ENCODE measurements around the gene GRAMD2B.

The GRAMD2B gene

GRCh38 chr5:126471247-126471646, 48.0 kb downstream of the GRAMD2B start:
- CTCF ChIA-PET, result interaction anchor here (0.7 to 1.9 kb wide), 3 partner anchors 29 to 204 kb away, joined by 3 to 7 read pairs (median 4); no protein-coding TSS in a partner anchor
- POLR2A ChIA-PET, result no interaction called here
- Histone ChIP-seq H3K27ac (ENCODE audit: extremely low read depth, low read depth, low read length) (no peak overlapping the region), H3K4me3 (ENCODE audit: low read depth, low read length) (no peak overlapping the region), H3K4me1 (ENCODE audit: control insufficient read depth, insufficient read depth, low read length) (peaks cover 2% of the 10 kb centered on the region; the same call in 1 of the 2 replicates), H3K36me3 (ENCODE audit: control insufficient read depth in 2 of 2, insufficient read depth in 1 of 2, low read length in 2 of 2) (peaks cover 0 to 4% of the 10 kb centered on the region in 2 experiments; a peak in 1 of 3 replicates), H3K9me3 (ENCODE audit: control insufficient read depth, insufficient read depth, low read depth, low read length) (no peaks in the 10 kb centered on the region)
- no peak for TF ChIP-seq BCL11B (tag by site-specific recombination; IDR thresholded peaks at IDR 0.05; ENCODE audit: low read depth)
- TF ChIP-seq ZNF366 (tag by site-specific recombination; conservative IDR thresholded peaks at IDR 0.05), result no peak
- no peak for TF ChIP-seq ZNF16 (tag by site-specific recombination; IDR thresholded peaks at IDR 0.05; ENCODE audit: low read depth)
- peak; percentile 44; the same call in 1 of the 2 replicates for TF ChIP-seq SP7 (tag by site-specific recombination; IDR thresholded peaks at IDR 0.05)
- no peak for TF ChIP-seq SETDB1 (IDR thresholded peaks at IDR 0.05; ENCODE audit: insufficient read length, low read length)
- TF ChIP-seq ZBTB6 (tag by site-specific recombination; IDR thresholded peaks at IDR 0.05), result no peak
- TF ChIP-seq OSR2 (tag by site-specific recombination; IDR thresholded peaks at IDR 0.05), result peak; percentile 70; the same call in 1 of the 2 replicates
- TF ChIP-seq WT1 (tag by site-specific recombination; IDR thresholded peaks at IDR 0.05), result no peak
- TF ChIP-seq ZSCAN4 (tag by site-specific recombination; IDR thresholded peaks at IDR 0.05), result no peak
- no peak for TF ChIP-seq YY1 (tag by site-specific recombination; IDR thresholded peaks at IDR 0.05)
- no peak for TF ChIP-seq ZFP37 (tag by site-specific recombination; IDR thresholded peaks at IDR 0.05)
- TF ChIP-seq ZSCAN23 (tag by site-specific recombination; IDR thresholded peaks at IDR 0.05), result no peak
- no peak for TF ChIP-seq ZNF239 (tag by site-specific recombination; IDR thresholded peaks at IDR 0.05)
- TF ChIP-seq ZNF558 (tag by site-specific recombination; IDR thresholded peaks at IDR 0.05), result no peak

GRCh38 chr5:126471875-126472537, 48.8 kb downstream of the GRAMD2B start:
- Histone ChIP-seq H3K4me1 (ENCODE audit: control insufficient read depth, insufficient read depth, low read length) (peaks cover 2% of the 10 kb centered on the region; the same call in 1 of the 2 replicates), H3K4me3 (ENCODE audit: low read depth, low read length) (no peak overlapping the region), H3K27ac (ENCODE audit: extremely low read depth, low read depth, low read length) (no peak overlapping the region), H3K9me3 (ENCODE audit: control insufficient read depth, insufficient read depth, low read depth, low read length) (no peaks in the 10 kb centered on the region), H3K36me3 (ENCODE audit: control insufficient read depth in 2 of 2, insufficient read depth in 1 of 2, low read length in 2 of 2) (no peaks in the 10 kb centered on the region; a peak in 1 of 3 replicates)
- ChIA-PET POLR2A (interaction anchor here (0.6 kb wide), 1 partner anchor 8 kb away, joined by 4 read pairs; no protein-coding TSS in a partner anchor), CTCF (interaction anchor here (0.7 to 1.9 kb wide), 2 partner anchors 28 to 157 kb away, joined by 3 to 7 read pairs; no protein-coding TSS in a partner anchor)
- TF ChIP-seq ZNF157 (tag by site-specific recombination; IDR thresholded peaks at IDR 0.05), result no peak
- 0 out of 2 replicates have a peak, but pooled peaks have one; percentile 18 for TF ChIP-seq PRDM1 (tag by site-specific recombination; IDR thresholded peaks at IDR 0.05)

GRCh38 chr5:126472538-126472889, 49.3 kb downstream of the GRAMD2B start:
- ChIA-PET CTCF (no interaction called here), POLR2A (interaction anchor here (0.6 kb wide), 1 partner anchor 8 kb away, joined by 4 read pairs; no protein-coding TSS in a partner anchor)
- TF ChIP-seq ZNF19 (tag by site-specific recombination; IDR thresholded peaks at IDR 0.05; ENCODE audit: low read depth) (no peak), KLF16 (tag by site-specific recombination; IDR thresholded peaks at IDR 0.05) (no peak), ZBTB8A (tag by site-specific recombination; IDR thresholded peaks at IDR 0.05) (no peak), SALL2 (tag by site-specific recombination; IDR thresholded peaks at IDR 0.05; ENCODE audit: borderline replicate concordance) (no peak), ZNF777 (tag by site-specific recombination; IDR thresholded peaks at IDR 0.05; ENCODE audit: borderline replicate concordance) (no peak), ZNF488 (tag by site-specific recombination; IDR thresholded peaks at IDR 0.05) (no peak), BCL11B (tag by site-specific recombination; IDR thresholded peaks at IDR 0.05; ENCODE audit: low read depth) (no peak), ZSCAN18 (tag by site-specific recombination; IDR thresholded peaks at IDR 0.05) (no peak), ZNF785 (tag by site-specific recombination; IDR thresholded peaks at IDR 0.05) (no peak), ZNF701 (tag by site-specific recombination; IDR thresholded peaks at IDR 0.05) (no peak), ZNF366 (tag by site-specific recombination; conservative IDR thresholded peaks at IDR 0.05) (no peak)
- Histone ChIP-seq H3K9me3 (ENCODE audit: control insufficient read depth, insufficient read depth, low read depth, low read length) (no peaks in the 10 kb centered on the region), H3K27ac (ENCODE audit: extremely low read depth, low read depth, low read length) (no peak overlapping the region), H3K4me1 (ENCODE audit: control insufficient read depth, insufficient read depth, low read length) (peaks cover 2% of the 10 kb centered on the region; the same call in 1 of the 2 replicates), H3K36me3 (ENCODE audit: control insufficient read depth in 2 of 2, insufficient read depth in 1 of 2, low read length in 2 of 2) (no peaks in the 10 kb centered on the region; a peak in 1 of 3 replicates), H3K4me3 (ENCODE audit: low read depth, low read length) (no peak overlapping the region)

Measured in HEK293 (cell line).